CD4-positive, alpha-beta T cell treated with Interferon alpha-2 for 1 hour (primary cell): Measurements from ENCODE around the gene COTL1.

Source experiments
- DNase-seq, 2 donors: peaks; one replicate each; pipeline ENCODE4 v3.0.0-alpha.2; 2020 to 2022

The COTL1 gene

DNA sequence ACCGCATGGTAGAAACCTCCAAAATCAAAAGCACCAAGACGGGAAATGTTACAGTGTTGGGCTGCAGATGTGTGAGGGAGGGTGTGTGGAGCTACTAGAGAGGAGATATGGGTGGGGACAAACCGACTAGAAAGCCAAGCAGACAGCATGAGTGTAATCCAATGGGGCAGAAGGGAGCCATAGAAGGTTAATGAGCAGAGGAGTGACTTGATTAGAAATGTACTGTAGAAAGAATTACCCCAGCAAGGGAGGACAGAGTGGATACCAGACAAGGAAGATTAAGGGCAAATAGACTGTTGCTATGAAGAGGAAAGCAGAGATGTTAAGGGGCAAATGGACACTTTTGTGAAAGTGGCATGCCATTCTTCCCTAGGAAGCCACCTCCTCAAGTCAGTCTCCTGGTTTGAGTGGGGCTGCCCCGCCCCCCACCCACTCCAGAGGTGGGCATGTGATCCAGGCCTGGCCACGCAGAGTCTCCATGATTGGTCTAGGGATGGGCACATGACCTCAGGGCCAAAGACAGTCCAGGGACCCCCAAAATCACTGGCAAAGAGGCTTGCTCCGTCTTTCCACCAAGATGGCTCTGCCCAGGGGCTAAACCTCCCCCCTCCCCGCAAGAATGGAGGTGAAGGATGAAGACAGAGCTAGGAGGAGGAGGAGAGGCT lies 4.3 kb downstream of the COTL1 start:
- DNase-seq, result no peak

DNA sequence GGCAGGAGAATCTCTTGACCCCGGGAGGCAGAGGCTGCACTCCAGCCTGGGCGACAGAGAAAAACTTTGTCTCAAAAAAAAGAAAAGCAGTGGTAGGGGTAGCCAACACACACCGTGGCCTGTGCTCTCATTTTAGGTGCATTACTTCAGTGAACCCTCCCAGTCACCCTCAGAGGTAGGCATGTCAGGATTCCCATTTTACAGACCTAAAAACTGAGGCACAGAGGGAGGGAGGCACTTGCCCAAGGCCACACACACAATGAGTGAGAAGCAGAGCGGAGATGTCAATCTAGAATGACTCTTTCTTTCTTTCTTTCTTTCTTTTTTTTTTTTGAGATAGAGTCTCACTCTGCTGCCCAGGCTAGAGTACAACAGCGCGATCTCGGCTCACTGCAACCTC lies 5.2 kb downstream of the COTL1 start:
- DNase-seq, result no peak

DNA sequence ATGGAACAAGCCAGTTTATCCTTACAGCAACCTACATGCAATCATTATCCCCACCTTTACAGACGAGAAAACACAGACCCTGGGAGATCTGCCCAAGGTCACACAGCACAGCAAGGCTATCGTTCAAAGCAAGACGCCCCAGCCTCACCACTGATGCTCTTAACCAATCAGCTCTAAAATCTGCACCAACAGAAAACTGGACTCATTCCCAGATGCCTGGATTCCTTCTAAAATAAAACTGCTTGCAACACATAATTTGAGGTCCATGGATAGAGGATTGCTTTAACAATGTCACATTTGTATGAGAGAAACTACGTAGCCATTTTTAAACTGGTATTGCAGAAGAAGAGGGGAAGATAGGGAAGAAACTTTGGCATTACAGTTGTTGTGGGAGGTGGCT lies 6.8 kb downstream of the COTL1 start:
- DNase-seq, result no peak

DNA sequence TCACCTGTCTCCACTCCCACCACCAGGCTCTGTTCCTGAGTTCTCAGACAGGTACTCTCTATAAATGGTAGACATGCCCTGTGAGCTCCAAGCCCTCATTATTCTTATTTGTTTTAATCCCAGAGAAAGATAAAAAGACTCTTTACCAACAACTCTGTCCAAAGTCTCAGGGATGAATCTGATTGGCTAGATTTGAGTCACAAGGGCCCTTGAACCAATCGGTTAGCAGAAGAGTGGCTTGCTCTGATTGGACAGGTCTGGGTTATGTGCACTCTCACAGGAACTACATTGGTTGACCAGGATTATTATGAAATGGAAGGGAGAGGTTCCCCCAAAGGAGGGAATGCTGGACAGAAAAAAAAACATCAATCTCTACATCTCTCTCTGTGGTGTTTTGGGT lies 7.5 kb downstream of the COTL1 start:
- DNase-seq, result peak in 1 of 2 donors; percentile 35

- peak in 1 of 2 donors; percentile 36 for DNase-seq
These were observed 8.2 kb downstream of the COTL1 start for GRCh38 chr16:84609563-84610177.

- DNase-seq, result peak in 1 of 2 donors; percentile 63
These were observed 9.6 kb downstream of the COTL1 start for GRCh38 chr16:84608282-84608681.

GRCh38 chr16:84607694-84608093 lies 10.2 kb downstream of the COTL1 start:
- DNase-seq, result peak; percentile 58 to 66

DNA sequence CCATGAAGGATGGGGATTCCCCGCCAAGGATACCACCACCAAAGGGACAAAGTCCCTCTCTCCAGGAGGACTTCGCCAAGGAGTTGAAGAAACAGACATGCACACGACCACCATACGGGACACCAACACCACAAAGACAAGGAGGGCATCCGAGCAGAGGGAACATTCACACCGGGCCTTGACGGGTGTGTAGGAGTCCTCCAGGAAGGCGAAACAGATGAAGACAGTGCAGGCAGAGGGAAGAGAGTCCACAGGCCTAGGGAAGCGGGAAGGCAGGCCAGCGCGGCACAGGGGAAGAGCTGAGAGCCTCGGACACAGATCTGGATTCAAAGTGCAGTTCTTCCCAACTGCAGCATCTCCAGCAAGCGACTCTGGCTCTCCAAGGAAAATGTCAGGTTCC lies 10.8 kb downstream of the COTL1 start:
- no peak for DNase-seq

DNA sequence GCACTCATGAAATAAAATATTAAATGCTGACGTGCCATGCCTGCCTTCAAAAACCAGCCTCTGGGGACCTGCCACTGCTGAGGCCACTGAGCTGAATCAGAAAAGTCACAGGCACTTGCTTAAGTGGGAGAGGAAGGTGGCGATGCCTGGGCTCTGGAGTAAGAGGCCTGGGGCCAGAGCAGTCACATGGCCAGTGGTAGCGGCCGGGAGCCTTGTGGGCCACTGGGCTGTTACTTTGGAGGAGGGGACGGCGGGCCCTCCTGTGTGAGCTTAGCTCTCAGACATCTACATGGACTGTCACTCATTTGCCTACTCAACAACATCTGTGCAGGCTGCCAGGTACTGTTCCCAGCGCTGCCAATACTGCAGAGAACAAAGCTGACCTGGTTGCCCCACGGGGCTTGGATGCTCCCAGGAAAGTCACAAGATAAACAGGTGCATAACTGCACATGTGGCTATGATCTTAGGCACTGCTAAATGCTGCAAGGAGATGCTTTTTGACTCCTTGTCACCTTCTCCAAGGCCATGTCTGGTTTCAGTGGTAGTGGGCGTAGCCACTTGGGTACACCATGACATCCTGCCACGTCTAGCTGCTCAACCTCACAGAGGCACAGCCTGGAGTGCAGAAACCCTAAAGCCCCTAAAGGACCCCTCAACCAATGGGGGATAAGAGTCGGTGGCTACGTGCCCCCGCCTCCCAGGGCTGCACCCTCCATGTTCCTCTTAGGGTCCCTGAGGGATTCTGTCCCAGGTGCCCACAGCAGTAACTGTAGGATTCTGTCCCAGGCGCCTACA lies 11.6 kb downstream of the COTL1 start:
- peak in 1 of 2 donors; percentile 54 for DNase-seq

GRCh38 chr16:84605339-84605848 lies 12.5 kb downstream of the COTL1 start:
- DNase-seq, result no peak

DNA sequence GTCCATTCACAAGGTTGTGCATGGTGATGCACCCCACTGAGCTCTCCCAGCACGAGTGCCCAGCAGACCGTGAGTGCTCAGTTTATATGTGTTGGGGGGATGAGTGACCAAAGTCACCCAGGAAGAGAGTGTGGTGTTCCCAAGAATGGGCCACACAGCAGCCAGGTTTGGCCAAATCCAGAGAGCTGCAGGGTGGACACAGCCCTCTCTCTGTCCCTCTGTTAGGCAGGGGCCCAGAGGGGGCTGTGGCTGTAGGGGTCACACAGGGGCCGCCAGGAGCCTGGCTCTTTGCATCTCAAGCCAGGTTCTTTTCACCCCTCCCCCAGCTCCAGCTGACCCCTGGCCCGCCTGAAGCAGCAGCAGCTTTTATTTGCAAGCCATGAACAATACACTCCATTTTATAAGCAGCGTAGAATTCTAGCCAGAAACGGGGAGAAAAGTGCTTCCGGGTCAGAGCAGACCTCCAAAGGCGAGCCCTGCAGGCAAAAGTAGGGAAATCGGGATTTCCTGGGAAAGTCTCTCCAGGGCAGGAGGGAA lies 13.3 kb downstream of the COTL1 start:
- no peak for DNase-seq

GRCh38 chr16:84603940-84604339 lies 13.9 kb downstream of the COTL1 start:
- no peak for DNase-seq

DNA sequence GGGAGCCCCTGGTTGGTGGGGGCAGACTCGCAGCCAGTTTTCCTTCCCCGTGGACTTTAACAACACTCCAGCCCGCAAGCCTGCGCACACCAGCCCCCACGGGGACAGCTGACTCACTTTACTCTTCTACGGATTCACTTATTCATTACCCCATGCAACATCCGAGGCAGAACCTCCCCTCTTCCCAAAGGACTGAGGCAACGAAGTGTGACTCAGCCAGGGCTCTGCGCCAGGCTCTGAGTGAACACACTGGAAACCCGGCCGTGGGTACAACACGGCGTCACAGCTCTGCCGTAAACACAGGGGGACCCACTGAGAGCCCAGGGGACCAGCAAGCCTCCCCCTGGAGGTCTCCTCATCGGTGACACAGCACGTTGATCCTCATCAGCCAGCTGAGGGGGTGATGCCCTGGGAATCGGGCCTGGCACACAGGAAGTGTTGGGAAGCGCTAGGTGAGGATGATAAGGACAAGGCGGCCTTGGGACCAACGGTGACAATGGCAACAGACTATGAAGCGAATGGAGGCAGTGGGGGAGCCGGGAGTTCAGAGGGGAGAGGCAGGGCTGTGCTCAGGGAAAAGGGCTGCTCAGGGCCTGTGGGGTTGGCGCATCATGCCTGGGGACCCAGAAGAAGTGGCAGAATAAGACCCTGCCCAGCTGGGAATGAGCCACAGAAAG lies 14.6 kb downstream of the COTL1 start:
- DNase-seq, result peak; percentile 31 to 59

GRCh38 chr16:84600343-84601229 lies 17.3 kb downstream of the COTL1 start:
- peak; percentile 47 to 78 for DNase-seq

- peak; percentile 55 to 64 for DNase-seq
These were observed 18.2 kb downstream of the COTL1 start for GRCh38 chr16:84599521-84600202.

DNA sequence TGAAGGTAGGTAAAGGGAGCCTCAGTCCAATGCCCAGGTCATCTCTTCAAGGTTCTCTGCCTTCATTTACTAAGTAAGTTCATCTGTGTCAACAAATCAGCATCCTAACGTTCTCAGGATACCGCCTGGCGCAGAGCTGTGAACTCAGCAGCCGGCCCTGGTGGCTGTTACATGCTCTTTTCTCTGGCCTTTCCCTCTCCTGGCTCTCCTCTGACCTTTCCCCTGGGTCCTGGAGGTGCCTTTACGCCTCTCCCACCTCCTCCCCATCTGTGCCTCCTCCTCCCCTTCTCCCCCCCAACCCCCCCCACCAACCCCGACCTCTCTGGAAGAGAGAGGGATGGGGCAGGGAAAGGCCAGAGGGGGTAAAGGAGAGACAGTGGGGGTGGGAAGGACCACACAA lies 19.5 kb downstream of the COTL1 start:
- peak in 1 of 2 donors; percentile 33 for DNase-seq

- DNase-seq, result peak in 1 of 2 donors; percentile 66
These were observed 19.9 kb downstream of the COTL1 start for GRCh38 chr16:84597931-84598351.

DNA sequence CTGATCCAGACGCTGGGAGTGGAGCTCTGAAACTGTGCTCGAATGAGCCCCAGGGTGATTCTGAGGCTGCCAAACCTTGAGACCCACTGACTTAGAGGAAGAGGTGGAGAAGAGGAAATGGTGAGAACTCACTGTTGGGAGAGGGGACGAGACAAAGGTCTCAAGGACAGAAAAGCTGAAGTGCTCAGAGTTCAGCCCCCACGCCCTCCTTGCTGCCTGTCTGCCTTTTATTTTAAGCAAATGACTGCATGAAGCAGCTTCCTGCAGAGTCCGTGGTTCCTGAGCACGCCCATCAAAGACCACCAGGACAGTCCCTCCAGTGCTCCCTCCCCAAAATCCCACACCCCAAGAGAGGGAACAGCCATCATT lies 20.4 kb downstream of the COTL1 start:
- peak; percentile 45 to 49 for DNase-seq

GRCh38 chr16:84596801-84597527 lies 20.9 kb downstream of the COTL1 start:
- no peak for DNase-seq

- no peak for DNase-seq
These were observed 21.7 kb downstream of the COTL1 start for GRCh38 chr16:84596161-84596560.
